CMK (cell line): Measurements from ENCODE around the gene PRRT2.
A peak's percentile ranks its signal among the peaks of the same experiment; 100 is the strongest.
"Not testable (repeated sequence)": the region's sequence is repeated elsewhere in the genome, so short reads cannot be mapped to it uniquely, and the experiment has no call there.

Experiments
- DNase-seq: peaks from one replicate; pipeline ENCODE4 v3.0.0-alpha.2; 2010; ENCODE audit warnings: low read depth

Gene PRRT2

GRCh38 chr16:29790949-29791844 is 20.8 kb upstream of the PRRT2 start:
- no peak for DNase-seq

GRCh38 chr16:29791845-29792807 is 19.9 kb upstream of the PRRT2 start:
- DNase-seq, result no peak

DNA sequence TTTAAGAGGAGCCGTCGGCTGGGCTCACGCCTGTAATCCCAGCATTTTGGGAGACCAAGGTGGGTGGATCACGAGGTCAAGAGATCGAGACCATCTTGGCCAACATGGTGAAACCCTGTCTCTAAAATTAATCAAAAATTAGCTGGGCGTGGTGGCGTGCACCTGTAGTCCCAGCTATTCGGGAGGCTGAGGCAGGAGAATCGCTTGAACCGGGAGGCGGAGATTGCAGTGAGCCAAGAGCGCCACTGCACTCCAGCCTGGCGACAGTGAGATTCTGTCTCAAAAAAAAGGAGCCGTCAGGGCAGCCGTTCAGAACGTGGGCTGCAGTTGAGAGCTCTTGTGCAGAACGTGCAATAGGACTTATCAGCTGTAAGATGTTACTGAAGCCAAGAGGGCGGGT is 18.8 kb upstream of the PRRT2 start:
- DNase-seq, result not testable (repeated sequence)

GRCh38 chr16:29794231-29794710 is 17.7 kb upstream of the PRRT2 start:
- no peak for DNase-seq

- DNase-seq, result no peak
These were observed 9.5 kb upstream of the PRRT2 start for GRCh38 chr16:29802416-29802935.

GRCh38 chr16:29804020-29804419 is 8.0 kb upstream of the PRRT2 start:
- DNase-seq, result no peak

- no peak for DNase-seq
These were observed 7.3 kb upstream of the PRRT2 start for GRCh38 chr16:29804455-29805231.

GRCh38 chr16:29805232-29806098 is 6.5 kb upstream of the PRRT2 start:
- peak; percentile 90 for DNase-seq

DNA sequence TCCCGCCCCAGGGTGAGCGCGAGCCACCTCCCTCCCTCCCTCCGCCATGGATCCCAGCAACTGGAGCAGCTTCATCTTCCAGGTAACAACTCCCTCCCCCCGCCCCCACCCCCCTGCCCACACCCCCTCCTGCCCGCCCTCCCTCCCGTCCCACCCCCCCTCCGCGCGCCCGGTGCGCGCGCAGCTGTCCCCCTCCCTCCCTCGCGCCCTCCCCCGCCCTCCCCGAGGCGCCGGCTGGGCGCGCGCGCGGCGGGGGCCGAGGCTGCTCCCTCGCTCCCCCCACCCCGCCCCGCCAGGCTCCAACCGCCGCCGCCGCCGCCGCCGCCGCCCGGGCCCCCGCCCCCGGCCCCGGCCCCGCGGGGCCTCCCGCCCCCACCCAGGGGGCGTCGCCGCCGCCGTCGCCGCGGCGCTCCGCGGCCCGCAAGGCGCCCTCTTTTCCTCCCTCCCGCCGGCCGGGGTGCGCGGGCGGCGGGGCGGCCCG is 5.9 kb upstream of the PRRT2 start, which contains the start of gene MAZ:
Gene MAZ, plus strand, starts transcription at position 431 of the 481 bp plus-strand sequence. CDS start 173 bp downstream, outside the sequence.
- peak; percentile 87 for DNase-seq

- no peak for DNase-seq
These were observed 5.2 kb upstream of the PRRT2 start for GRCh38 chr16:29806641-29807425.

DNA sequence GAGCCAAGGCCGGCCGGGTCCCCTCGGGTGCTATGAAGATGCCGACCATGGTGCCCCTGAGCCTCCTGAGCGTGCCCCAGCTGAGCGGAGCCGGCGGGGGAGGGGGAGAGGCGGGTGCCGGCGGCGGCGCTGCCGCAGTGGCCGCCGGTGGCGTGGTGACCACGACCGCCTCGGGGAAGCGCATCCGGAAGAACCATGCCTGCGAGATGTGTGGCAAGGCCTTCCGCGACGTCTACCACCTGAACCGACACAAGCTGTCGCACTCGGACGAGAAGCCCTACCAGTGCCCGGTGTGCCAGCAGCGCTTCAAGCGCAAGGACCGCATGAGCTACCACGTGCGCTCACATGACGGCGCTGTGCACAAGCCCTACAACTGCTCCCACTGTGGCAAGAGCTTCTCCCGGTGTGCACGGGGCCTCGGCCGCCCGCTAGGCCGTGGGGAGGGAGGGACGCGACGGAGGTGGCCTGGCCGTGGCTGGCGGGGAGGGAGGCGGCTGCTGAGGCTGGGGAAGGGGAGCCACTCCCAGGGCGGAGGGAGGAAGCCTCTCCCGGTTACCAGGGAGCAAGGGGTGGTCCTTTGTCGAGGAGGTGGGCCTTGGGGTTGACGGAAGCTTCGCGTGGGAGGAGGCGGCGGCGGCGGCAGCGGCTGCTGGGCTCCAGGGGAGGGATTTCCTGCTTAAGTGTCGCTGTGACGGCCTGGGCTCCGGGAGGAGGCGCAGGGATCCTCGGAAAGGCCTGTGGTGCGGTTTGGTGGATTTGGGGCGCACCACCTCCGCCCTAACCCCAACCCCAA is 4.4 kb upstream of the PRRT2 start:
- DNase-seq, result peak; percentile 69

- no peak for DNase-seq
These were observed 3.6 kb upstream of the PRRT2 start for GRCh38 chr16:29808219-29808900.

DNA sequence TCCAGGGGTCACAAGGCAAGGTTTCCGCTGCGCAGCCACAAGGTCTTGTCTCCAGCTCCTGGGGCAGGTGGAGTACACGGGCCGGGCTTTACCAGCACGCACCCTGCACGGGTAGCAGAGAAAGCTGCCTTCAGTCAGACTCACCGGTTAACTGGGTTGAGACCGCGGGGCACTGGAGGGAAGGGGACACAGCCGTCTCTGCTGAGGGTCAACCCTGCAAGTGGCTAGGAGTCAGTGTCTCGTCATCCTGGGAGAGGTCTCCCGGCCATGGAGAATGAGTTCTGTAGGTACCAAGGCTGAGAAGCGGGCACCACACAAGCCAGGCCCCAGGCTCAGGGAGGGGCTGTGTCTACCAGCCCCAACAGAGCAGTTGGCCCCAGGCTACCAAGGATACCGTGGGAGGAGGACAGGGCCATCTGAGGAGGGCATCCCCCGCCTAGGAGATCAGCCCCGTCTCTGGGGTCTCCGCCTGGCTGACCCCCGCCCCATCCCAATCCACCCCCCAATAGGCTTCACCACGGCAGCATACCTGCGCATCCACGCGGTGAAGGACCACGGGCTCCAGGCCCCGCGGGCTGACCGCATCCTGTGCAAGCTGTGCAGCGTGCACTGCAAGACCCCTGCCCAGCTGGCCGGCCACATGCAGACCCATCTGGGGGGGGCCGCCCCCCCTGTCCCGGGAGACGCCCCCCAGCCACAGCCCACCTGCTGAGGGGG is 2.8 kb upstream of the PRRT2 start:
- DNase-seq, result no peak

DNA sequence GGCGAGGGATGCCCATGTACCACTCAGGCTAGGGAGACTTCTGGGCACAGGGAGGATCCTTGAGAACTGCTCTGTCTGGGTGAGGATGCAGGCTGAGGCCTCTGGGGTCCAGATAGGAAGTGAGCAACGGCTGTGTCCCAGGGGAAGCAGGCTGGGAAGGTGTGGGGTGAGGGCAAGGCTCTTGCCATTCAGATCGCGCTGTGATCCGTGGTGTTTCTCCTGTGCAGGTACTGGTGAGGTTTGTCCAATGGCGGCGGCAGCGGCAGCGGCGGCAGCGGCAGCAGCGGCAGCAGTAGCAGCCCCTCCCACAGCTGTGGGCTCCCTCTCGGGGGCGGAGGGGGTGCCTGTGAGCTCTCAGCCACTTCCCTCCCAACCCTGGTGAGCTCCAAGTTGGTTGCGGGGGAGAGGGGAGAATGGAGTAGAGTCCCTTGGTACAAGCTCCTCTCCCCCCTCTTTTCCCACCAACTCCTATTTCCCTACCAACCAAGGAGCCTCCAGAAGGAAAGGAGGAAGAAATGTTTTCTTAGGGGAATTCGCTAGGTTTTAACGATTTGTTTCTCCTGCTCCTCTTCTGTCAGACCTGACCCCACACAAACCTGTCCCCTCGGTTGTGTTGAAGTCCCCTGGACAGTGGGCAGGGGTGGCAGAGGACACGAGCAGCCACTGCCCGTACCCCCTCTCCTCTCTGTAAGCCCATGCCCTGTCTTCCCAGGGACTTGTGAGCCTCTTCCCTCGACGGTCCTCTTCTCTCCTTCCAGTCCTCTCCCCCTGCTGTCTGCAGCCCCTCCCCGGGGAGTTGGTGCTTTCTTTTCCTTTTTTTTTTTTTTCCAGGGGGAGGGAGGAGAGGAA is 1.9 kb upstream of the PRRT2 start:
- DNase-seq, result no peak

GRCh38 chr16:29810699-29811169 is 1.3 kb upstream of the PRRT2 start:
- no peak for DNase-seq
